Measurements from ENCODE around the gene BTBD8. TPM values are rescaled to one million over a fixed set of nuclear protein-coding genes. Genes with fewer than 3 reads are reported as not detected.
"Not testable (repeated sequence)": the region's sequence is repeated elsewhere in the genome, so short reads cannot be mapped to it uniquely, and the experiment has no call there.

The BTBD8 gene
- 1 to 10 TPM; 2.1 to 3.2 TPM for total RNA-seq

- ATAC-seq, result peak; percentile 92 to 93
- Mint-ChIP-seq H3K27ac (peak within 1 kb of the TSS; percentile 77 to 89), H3K36me3 (peaks cover 9 to 11% of the 10 kb centered on the region in 2 donors), H3K9me3 (no peaks in the 10 kb centered on the region)
- peak; percentile 81 to 84 for DNase-seq (ENCODE audit: low spot score in 2 of 2)
Measured at GRCh38 chr1:92080128-92080985, at the start of gene BTBD8. Gene BTBD8 (plus strand): TSS chr1:92080345. CDS start chr1:92080572, 227 bp downstream.

- Mint-ChIP-seq H3K36me3 (peaks cover 0 to 12% of the 10 kb centered on the region in 2 donors), H3K27ac (peak overlapping the region in 1 of 2 donors; percentile 6), H3K9me3 (no peaks in the 10 kb centered on the region)
- ATAC-seq (peak; percentile 55 to 67), DNase-seq (ENCODE audit: low spot score in 2 of 2) (no peak)
Measured at GRCh38 chr1:92030656-92031107, 49.5 kb upstream of the BTBD8 start.

GRCh38 chr1:92031281-92032110 is 48.6 kb upstream of the BTBD8 start:
- H3K27ac Mint-ChIP-seq, result no peak overlapping the region
- no peak for ATAC-seq
- H3K9me3 Mint-ChIP-seq, result no peaks in the 10 kb centered on the region
- DNase-seq (ENCODE audit: low spot score in 2 of 2), result no peak
- peaks cover 0 to 12% of the 10 kb centered on the region in 2 donors for H3K36me3 Mint-ChIP-seq

GRCh38 chr1:92037400-92037799 is 42.7 kb upstream of the BTBD8 start:
- H3K36me3 Mint-ChIP-seq, result no peaks in the 10 kb centered on the region
- H3K27ac Mint-ChIP-seq, result no peak overlapping the region
- ATAC-seq (no peak), DNase-seq (ENCODE audit: low spot score in 2 of 2) (no peak)
- H3K9me3 Mint-ChIP-seq, result no peaks in the 10 kb centered on the region

GRCh38 chr1:92038695-92039346 is 41.3 kb upstream of the BTBD8 start:
- ATAC-seq (no peak), DNase-seq (ENCODE audit: low spot score in 2 of 2) (no peak)
- Mint-ChIP-seq H3K27ac (no peak overlapping the region), H3K9me3 (no peaks in the 10 kb centered on the region), H3K36me3 (no peaks in the 10 kb centered on the region)

GRCh38 chr1:92040971-92041370 is 39.2 kb upstream of the BTBD8 start:
- Mint-ChIP-seq H3K36me3 (no peaks in the 10 kb centered on the region), H3K27ac (no peak overlapping the region), H3K9me3 (no peaks in the 10 kb centered on the region)
- ATAC-seq, result no peak
- no peak for DNase-seq (ENCODE audit: low spot score in 2 of 2)

- H3K36me3 Mint-ChIP-seq, result peaks cover 0 to 4% of the 10 kb centered on the region in 2 donors
- ATAC-seq (no peak), DNase-seq (ENCODE audit: low spot score in 2 of 2) (no peak)
- no peak overlapping the region for H3K27ac Mint-ChIP-seq
- no peaks in the 10 kb centered on the region for H3K9me3 Mint-ChIP-seq
Measured at GRCh38 chr1:92043621-92044020, 36.5 kb upstream of the BTBD8 start.

GRCh38 chr1:92045766-92046495 is 34.2 kb upstream of the BTBD8 start:
- H3K9me3 Mint-ChIP-seq, result no peaks in the 10 kb centered on the region
- no peak for ATAC-seq
- no peak overlapping the region for H3K27ac Mint-ChIP-seq

GRCh38 chr1:92051948-92052347 is 28.2 kb upstream of the BTBD8 start:
- no peak overlapping the region for H3K27ac Mint-ChIP-seq
- peaks cover 0 to 2% of the 10 kb centered on the region in 2 donors for H3K36me3 Mint-ChIP-seq
- ATAC-seq (no peak), DNase-seq (ENCODE audit: low spot score in 2 of 2) (no peak)
- H3K9me3 Mint-ChIP-seq, result no peaks in the 10 kb centered on the region

More at GRCh38 chr1:92045766-92046495, 34.2 kb upstream of the BTBD8 start:
- DNase-seq (ENCODE audit: low spot score in 2 of 2), result no peak
- H3K36me3 Mint-ChIP-seq, result peaks cover 0 to 4% of the 10 kb centered on the region in 2 donors

- no peaks in the 10 kb centered on the region for H3K9me3 Mint-ChIP-seq
Measured at GRCh38 chr1:92065042-92065441, 15.1 kb upstream of the BTBD8 start.

GRCh38 chr1:92066321-92066720 is 13.8 kb upstream of the BTBD8 start:
- no peak overlapping the region for H3K27ac Mint-ChIP-seq
- DNase-seq (ENCODE audit: low spot score in 2 of 2) (no peak), ATAC-seq (no peak)
- no peaks in the 10 kb centered on the region for H3K36me3 Mint-ChIP-seq
- no peaks in the 10 kb centered on the region for H3K9me3 Mint-ChIP-seq

More at GRCh38 chr1:92065042-92065441, 15.1 kb upstream of the BTBD8 start:
- no peak for DNase-seq (ENCODE audit: low spot score in 2 of 2)
- ATAC-seq, result no peak
- H3K27ac Mint-ChIP-seq, result no peak overlapping the region
- no peaks in the 10 kb centered on the region for H3K36me3 Mint-ChIP-seq

GRCh38 chr1:92070892-92071291 is 9.3 kb upstream of the BTBD8 start:
- ATAC-seq, result no peak
- DNase-seq (ENCODE audit: low spot score in 2 of 2), result no peak
- no peaks in the 10 kb centered on the region for H3K9me3 Mint-ChIP-seq
- H3K36me3 Mint-ChIP-seq, result no peaks in the 10 kb centered on the region
- H3K27ac Mint-ChIP-seq, result peak overlapping the region in 1 of 2 donors; percentile 35

- not testable (repeated sequence) for H3K36me3 Mint-ChIP-seq; H3K27ac Mint-ChIP-seq; ATAC-seq; H3K9me3 Mint-ChIP-seq; DNase-seq (ENCODE audit: low spot score in 2 of 2)
Measured at GRCh38 chr1:92074446-92074845, 5.7 kb upstream of the BTBD8 start.

GRCh38 chr1:92075311-92075710 is 4.8 kb upstream of the BTBD8 start, which contains the start of gene SETSIP:
Gene SETSIP (minus strand): TSS chr1:92075411. CDS start chr1:92075411, 0 bp downstream.
- H3K36me3 Mint-ChIP-seq, result peaks cover 0 to 6% of the 10 kb centered on the region in 2 donors
- no peaks in the 10 kb centered on the region for H3K9me3 Mint-ChIP-seq
- no peak within 1 kb of the TSS for H3K27ac Mint-ChIP-seq
- DNase-seq (ENCODE audit: low spot score in 2 of 2) (no peak), ATAC-seq (no peak)

GRCh38 chr1:92076363-92076762 is 3.8 kb upstream of the BTBD8 start:
- no peak for DNase-seq (ENCODE audit: low spot score in 2 of 2)
- Mint-ChIP-seq H3K36me3 (peaks cover 0 to 11% of the 10 kb centered on the region in 2 donors), H3K27ac (no peak overlapping the region), H3K9me3 (no peaks in the 10 kb centered on the region)
- no peak for ATAC-seq

- not testable (repeated sequence) for ATAC-seq; H3K9me3 Mint-ChIP-seq; DNase-seq (ENCODE audit: low spot score in 2 of 2); H3K27ac Mint-ChIP-seq
- peaks cover 0 to 11% of the 10 kb centered on the region in 2 donors for H3K36me3 Mint-ChIP-seq
Measured at GRCh38 chr1:92078077-92078476, 2.1 kb upstream of the BTBD8 start.
